Activated CD8-positive, alpha-beta memory T cell treated with anti-CD3 and anti-CD28 coated beads, Interleukin-2, amount 50 U/mL, for 1 hour (primary cell): ENCODE data around the gene MPND.
A peak's percentile ranks its signal among the peaks of the same experiment; 100 is the strongest.

ENCODE experiments used
- DNase-seq: peaks from one replicate; pipeline ENCODE4 v3.0.0-alpha.2; 2020; ENCODE audit errors: extremely low read depth

Gene MPND

DNA sequence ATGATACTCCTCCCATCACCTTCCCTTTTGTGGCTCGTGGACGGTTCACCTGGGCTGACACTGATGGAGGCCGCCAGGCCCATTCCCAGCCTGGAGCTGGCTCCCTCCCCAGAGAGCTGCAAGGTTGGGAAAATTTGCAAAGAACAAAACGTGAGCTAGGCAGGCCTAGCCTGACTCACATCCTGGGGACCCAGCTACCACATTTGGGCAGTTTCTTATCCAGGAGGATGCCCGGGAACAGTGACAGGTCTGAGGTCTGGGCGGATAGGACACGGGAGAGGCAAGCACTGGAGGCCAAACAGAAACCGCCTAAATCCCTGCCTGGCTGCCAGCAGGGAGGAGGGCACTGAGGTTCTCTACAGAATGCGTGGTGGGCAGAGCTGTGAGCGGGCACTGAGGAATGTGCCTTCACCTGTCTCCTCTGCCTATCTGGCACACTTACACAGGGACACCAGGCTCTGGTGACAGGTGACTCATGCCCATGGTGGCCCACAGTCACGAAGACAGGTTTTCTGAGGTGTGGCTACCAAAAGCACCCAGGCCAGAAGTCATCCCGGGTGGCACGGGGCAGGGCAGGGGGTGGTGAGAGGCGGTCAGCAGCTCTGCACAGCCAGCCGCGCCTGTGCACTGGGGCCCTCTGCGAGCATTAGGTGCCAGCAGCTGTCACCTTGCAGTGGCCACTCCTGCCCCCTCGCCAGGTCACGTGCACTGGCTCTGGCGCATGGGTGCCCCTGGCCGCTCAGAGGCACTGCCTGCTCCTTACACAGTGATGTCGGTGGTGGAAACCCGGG lies 33.8 kb downstream of the MPND start:
- DNase-seq: no peak

GRCh38 chr19:4378886-4379285 lies 35.5 kb downstream of the MPND start:
- DNase-seq: no peak

GRCh38 chr19:4379383-4380253 lies 36.3 kb downstream of the MPND start:
- no peak for DNase-seq

GRCh38 chr19:4380254-4380727 lies 36.9 kb downstream of the MPND start:
- peak; percentile 33 for DNase-seq

DNA sequence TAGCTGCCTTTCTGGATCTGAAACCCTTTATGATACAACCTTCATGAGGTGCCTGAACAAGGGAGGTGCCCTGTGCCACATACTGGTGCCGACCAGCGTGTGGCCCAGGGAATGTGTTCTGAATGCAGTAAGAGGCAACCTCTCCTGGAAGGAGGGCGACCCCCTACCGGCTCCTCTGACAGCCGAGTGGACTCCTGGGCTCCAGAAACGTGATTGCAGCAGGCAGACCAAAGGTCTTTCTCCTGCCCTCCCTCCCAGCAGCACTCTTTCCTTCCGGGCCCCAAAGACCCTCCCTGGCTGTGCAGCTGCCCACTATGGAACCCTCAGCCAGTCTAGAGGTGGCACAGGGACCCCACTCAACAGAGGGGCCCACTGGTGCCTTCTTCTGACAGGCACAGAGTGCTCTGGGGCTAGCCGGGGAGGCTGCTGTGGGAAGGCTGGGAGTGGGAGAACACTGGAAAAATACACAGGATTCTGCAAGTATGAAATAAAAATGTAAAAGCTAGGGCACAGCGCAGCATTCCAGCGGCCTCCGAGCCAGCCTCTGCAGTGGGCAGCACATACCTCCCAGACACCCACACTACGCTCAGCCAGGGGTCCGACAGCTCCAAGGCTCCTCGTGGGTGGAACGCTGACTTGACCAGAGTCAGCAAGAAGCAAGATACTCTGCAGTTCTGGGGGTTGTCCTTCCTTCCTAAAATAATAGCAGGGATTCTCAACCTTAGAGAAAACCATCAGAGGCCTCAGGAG lies 42.1 kb downstream of the MPND start:
- DNase-seq: no peak

GRCh38 chr19:4386041-4386782 lies 42.9 kb downstream of the MPND start:
- DNase-seq: no peak

DNA sequence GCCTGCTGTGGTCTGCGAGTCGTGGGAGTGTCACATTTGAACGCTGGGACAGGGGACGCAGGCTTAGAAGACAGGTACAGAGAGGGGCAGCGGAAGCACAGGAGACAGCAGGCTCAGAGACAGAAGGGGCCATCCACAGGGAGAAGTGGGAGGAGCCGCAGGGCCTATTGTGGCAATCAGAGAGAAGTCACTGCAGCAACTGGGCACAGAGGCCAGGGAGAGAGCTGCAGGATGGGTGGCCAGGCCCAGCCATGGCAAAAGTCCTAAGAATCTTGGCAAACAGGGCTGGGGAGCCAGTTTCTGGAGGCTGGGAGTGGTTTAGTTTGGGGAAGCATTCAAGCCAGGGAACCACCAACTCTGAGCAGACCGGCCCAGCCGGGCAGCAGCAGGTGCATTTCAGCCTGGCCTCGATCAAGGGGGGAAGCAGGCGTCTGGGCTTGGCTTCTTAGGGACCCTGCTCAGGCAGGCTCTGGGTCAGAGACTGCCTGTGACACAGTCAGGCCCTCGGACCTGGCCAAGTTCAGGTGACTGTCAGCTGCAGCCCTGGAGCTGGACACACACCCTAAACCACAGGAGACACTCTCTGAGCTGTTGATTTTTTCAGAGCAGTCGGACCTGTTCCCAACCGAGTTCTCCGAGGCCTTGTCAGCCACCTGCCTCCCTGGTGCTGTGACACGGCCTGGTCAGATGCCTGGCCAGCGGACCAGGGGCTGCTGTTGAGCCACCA lies 45.1 kb downstream of the MPND start:
- DNase-seq: no peak

GRCh38 chr19:4389064-4389375 lies 45.7 kb downstream of the MPND start:
- no peak for DNase-seq

DNA sequence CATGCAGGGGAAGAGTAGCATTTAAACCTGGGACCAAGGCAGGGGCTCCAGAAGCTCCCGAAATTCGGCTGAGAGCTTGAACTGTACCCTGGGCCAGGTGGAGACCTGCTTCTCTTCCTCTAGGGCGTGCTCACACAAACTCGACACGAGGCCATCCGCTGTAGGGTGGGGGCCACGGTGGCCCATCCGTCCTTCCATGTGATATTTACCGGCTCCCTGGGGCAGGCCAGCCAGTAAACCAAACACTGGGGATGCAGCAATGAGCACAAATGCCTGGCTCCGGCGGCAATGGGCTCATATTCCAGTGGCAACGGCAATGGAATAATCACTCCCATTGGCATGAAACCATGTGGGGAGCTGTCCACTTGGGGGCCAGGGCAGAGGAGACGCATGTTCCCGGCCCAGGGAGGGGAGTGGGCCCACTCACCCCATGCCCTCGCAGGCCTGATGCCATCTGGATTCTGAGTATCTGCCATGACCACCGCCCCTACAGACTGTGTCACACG lies 46.2 kb downstream of the MPND start:
- no peak for DNase-seq

GRCh38 chr19:4390017-4390566 lies 46.7 kb downstream of the MPND start:
- DNase-seq: no peak

DNA sequence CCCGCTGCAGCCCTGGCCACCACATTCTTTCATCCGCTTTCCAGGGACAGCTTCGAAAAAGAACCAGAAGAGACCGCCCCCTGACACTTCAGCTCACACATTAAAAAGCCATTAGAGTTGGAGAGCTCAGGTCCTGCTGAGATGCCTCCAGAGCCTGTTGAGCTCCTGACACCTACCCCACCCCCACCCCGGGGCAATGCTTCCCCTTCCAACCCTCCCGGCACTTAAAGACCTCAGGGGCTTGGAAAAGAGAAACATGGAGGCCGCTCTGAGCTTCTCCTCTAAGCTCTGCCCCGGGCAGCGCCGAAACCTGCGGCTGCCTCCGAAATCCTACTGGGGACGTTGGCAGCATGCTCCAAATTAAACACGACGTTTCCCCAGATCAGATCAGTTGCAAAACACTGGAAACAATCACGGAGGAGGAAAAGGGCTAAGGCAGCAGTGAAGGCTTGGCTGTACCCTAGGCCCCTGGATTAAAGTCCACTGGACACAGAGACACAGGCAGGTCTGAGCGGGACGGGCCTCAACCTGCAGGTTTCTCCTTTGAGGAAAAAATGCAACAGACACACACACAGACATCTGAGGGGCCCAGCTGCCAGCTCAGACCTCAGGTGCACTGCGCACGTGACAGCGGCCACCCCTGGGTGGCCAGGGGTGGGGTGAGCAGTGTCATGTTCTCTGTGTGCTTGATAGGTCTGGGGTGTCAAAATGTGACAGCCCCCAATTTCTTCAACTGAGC lies 47.4 kb downstream of the MPND start:
- no peak for DNase-seq

DNA sequence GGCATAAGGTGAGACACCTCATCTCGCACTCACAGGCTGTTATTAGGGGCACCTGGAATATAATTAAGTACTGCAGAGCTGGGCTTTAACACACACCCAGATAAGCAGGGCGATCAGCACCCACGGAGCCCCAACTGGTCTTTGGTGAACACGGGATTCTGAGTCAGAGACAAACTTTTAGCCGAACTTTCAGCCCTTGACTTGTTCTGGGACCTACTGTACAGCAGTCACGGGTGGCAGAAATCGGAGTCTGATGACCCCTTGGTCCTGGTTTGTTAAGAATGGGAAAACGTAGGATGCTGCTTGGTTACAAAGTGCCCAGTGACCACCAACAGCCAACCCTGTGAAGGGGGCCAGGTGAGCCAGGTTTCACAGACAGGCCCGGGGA lies 47.9 kb downstream of the MPND start:
- DNase-seq: no peak

DNA sequence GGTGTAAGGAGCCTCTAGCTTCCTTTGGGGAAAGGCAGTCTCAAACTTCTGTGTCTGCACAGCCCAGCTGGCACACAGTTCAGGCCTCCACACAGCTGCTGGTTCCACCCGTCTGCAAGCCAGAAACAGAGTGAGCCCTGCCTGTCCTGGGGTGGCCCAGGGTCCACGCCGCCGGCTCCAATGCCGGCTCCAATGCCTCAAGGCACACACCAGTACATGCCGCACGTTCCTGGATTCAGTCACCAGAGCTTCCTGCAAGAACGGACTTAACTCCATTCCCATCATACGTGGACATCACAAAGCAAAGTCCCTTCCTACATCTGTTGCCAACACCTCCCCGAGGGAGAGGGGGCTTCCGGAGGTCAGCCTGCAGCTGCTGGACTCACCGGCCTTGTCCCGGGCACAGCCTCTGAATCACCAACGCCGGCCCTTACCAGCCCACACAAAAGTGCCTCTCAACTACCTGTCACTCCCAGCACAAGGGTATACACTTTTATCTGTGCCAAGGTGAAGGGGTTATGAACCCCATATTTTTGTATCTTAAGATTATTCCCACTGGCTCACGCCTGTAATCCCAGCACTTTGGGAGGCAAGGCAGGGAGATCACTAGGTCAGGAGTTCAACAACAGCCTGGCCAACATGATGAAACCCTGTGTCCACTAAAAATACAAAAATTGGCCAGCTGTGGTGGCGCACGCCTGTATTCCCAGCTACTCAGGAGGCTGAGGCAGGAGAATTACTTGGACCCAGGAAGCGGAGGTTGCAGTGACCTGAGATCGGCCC lies 48.5 kb downstream of the MPND start:
- no peak for DNase-seq

GRCh38 chr19:4393947-4394590 lies 50.7 kb downstream of the MPND start:
- no peak for DNase-seq

DNA sequence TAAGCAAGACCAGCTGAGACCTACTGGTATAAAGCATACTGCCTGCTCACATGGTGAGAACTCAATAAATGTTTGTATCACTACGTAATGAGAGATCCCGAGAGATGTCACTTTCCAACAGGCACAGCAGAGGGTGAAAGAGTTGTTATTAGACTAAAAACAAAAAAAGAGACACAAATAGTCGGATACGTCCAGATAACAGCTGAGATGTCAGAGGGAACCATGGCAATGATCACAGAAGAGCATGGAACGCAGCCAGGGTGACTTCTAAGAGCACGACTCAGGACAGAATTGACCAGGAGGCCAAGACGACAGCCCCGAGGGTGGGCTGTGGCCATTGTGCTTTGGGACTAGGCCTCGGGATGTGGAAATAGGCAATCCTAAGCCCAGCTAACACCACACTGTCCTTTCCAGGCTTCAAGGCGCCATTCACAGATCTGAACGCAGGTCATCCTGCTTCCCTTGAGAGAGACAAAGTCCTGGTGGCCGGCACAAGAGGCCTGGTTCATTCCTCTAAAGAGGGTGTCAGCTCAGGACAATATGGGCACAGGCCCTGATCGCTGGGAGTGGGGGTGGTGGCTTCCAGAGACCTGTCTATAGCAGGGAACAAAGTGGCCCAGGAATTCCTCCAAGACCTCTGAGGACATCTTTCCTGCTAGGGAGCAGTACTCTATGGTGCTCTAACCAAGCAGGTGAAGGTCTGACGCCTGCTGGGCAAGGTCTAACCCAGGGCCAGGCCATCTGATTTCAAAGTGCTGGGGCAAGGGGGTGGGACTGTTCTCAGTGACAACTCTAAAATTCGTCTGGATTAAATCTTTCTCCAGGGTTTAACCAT lies 53.8 kb downstream of the MPND start:
- no peak for DNase-seq

- DNase-seq: no peak
Measured at GRCh38 chr19:4399812-4400134, 56.4 kb downstream of the MPND start.

- peak; percentile 87 for DNase-seq
Measured at GRCh38 chr19:4400135-4400936, 57.0 kb downstream of the MPND start, which contains the start of gene SH3GL1. TSS of gene SH3GL1 (minus strand) at chr19:4400547. CDS start at chr19:4400368, 179 bp downstream.
